Cardiac atrium fibroblast (primary cell): ENCODE data around the gene CCL7. TPM values are rescaled to one million over a fixed set of nuclear protein-coding genes. Genes with fewer than 3 reads are reported as not detected.

Experiments
- total RNA-seq: library from RNA; depleted of rRNA; stranded (reverse); fragments of >200 nt; gene quantifications from 2 replicates; pipeline ENCODE4 v1.2.3, GENCODE V29; 2015

Gene CCL7
- 1.1 and 3.4 TPM in 2 replicates for total RNA-seq

DNA sequence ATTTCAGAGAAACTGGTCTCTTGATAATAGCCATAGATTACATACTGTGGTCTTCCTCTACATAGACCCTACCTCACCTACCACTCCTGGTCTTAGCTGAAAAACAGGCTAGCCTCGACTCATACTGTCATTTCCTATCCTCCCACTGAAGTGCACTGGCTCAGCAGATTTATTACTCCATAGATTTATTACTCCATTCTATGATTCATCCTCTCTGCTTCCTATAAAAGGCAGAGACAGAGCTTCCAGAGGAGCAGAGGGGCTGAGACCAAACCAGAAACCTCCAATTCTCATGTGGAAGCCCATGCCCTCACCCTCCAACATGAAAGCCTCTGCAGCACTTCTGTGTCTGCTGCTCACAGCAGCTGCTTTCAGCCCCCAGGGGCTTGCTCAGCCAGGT lies at the start of gene CCL7:
Gene CCL7 (plus strand): TSS at position 253 of the 400 bp plus-strand sequence. CDS start 70 bp downstream, at position 323.

DNA sequence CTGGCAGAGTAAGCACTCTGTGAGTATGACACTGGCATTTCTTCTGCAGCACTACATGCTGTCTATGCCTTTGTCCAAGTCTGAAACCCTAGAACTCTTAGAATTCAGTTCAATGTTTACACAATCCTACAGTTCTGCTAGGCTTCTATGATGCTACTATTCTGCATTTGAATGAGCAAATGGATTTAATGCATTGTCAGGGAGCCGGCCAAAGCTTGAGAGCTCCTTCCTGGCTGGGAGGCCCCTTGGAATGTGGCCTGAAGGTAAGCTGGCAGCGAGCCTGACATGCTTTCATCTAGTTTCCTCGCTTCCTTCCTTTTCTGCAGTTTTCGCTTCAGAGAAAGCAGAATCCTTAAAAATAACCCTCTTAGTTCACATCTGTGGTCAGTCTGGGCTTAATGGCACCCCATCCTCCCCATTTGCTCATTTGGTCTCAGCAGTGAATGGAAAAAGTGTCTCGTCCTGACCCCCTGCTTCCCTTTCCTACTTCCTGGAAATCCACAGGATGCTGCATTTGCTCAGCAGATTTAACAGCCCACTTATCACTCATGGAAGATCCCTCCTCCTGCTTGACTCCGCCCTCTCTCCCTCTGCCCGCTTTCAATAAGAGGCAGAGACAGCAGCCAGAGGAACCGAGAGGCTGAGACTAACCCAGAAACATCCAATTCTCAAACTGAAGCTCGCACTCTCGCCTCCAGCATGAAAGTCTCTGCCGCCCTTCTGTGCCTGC lies 15.2 kb upstream of the CCL7 start, which contains the start of gene CCL2:
Gene CCL2 (plus strand): TSS at position 635 of the 730 bp plus-strand sequence. CDS start 65 bp downstream, at position 700.

DNA sequence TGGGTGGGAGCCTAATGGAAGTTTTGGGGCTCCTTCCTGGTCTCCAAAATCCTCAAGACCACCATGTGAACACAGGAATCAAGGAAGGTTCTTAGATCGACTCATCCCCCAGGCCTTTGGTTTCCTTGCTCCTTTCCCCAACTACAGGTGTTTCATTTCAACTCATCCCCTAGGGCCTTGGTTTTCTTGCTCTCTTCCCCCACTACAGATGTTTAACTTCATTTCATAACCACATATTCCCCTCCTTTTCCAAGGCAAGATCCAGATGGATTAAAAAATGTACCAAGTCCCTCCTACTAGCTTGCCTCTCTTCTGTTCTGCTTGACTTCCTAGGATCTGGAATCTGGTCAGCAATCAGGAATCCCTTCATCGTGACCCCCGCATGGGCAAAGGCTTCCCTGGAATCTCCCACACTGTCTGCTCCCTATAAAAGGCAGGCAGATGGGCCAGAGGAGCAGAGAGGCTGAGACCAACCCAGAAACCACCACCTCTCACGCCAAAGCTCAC lies 15.3 kb downstream of the CCL7 start, which contains the start of gene CCL11:
Gene CCL11 (plus strand): TSS at position 457 of the 507 bp plus-strand sequence. CDS start 67 bp downstream, outside the sequence.

DNA sequence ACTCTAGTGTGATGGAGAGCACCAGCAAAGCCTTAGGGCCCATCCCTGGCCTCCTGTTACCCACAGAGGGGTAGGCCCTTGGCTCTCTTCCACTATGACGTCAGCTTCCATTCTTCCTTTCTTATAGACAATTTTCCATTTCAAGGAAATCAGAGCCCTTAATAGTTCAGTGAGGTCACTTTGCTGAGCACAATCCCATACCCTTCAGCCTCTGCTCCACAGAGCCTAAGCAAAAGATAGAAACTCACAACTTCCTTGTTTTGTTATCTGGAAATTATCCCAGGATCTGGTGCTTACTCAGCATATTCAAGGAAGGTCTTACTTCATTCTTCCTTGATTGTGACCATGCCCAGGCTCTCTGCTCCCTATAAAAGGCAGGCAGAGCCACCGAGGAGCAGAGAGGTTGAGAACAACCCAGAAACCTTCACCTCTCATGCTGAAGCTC lies 49.0 kb downstream of the CCL7 start, which contains the start of gene CCL8:
Gene CCL8 (plus strand): TSS at position 397 of the 445 bp plus-strand sequence. CDS start 67 bp downstream, outside the sequence.

Other genes starting within 250 kb of the CCL7 start
- 212 and 757 TPM in 2 replicates for gene CCL2, start 14.9 kb upstream of the CCL7 start, total RNA-seq
- 0.18 and 2.4 TPM in 2 replicates for gene CCL11, start 15.5 kb downstream of the CCL7 start, total RNA-seq
- 0.16 TPM in 1 of 2 replicates, not detected in the other for gene CCL8, start 49.2 kb downstream of the CCL7 start, total RNA-seq
- not detected in 2 replicates for gene CCL13, start 86.3 kb downstream of the CCL7 start, total RNA-seq
- not detected in 2 replicates for gene CCL1, start 93.0 kb downstream of the CCL7 start, total RNA-seq